ENCODE data around the gene MYH4. TPM values are rescaled to one million over a fixed set of nuclear protein-coding genes. Genes with fewer than 3 reads are reported as not detected.

MYH4 gene
- total RNA-seq, 1 experiment from 2014 or later: not detected

GRCh38 chr17:10429421-10430045 is 39.8 kb downstream of the MYH4 start:
- in situ Hi-C loops (cut with HindIII; ENCODE audit: low sequenced_read_pairs): no loop called here
- no peak for DNase-seq (ENCODE audit: low spot score)

- in situ Hi-C loops (cut with HindIII; ENCODE audit: low sequenced_read_pairs): no loop called here
- no peak for DNase-seq (ENCODE audit: low spot score)
These were observed 40.6 kb downstream of the MYH4 start for GRCh38 chr17:10428781-10429180.

- in situ Hi-C loops (cut with HindIII; ENCODE audit: low sequenced_read_pairs): no loop called here
These were observed 47.3 kb downstream of the MYH4 start, which contains the start of gene MYH8 for GRCh38 chr17:10421900-10422542. TSS of gene MYH8 (minus strand) at chr17:10421950. CDS start at chr17:10420227, 1,723 bp downstream.

GRCh38 chr17:10421211-10421610 is 48.1 kb downstream of the MYH4 start:
- in situ Hi-C loops (cut with HindIII; ENCODE audit: low sequenced_read_pairs): no loop called here
- no peak for DNase-seq (ENCODE audit: low spot score)

More at GRCh38 chr17:10421900-10422542, 47.3 kb downstream of the MYH4 start, which contains the start of gene MYH8:
- no peak for DNase-seq (ENCODE audit: low spot score)

- in situ Hi-C loops (cut with HindIII; ENCODE audit: low sequenced_read_pairs): no loop called here
- DNase-seq (ENCODE audit: low spot score): no peak
These were observed 48.5 kb downstream of the MYH4 start for GRCh38 chr17:10420811-10421210.

GRCh38 chr17:10417431-10417830 is 51.9 kb downstream of the MYH4 start:
- no peak for DNase-seq (ENCODE audit: low spot score)
- in situ Hi-C loops (cut with HindIII; ENCODE audit: low sequenced_read_pairs): no loop called here

GRCh38 chr17:10415161-10415560 is 54.2 kb downstream of the MYH4 start:
- in situ Hi-C loops (cut with HindIII; ENCODE audit: low sequenced_read_pairs): no loop called here
- DNase-seq (ENCODE audit: low spot score): no peak

GRCh38 chr17:10403589-10403988 is 65.8 kb downstream of the MYH4 start:
- in situ Hi-C loops (cut with HindIII; ENCODE audit: low sequenced_read_pairs): no loop called here
- no peak for DNase-seq (ENCODE audit: low spot score)

- no peak for DNase-seq (ENCODE audit: low spot score)
- in situ Hi-C loops (cut with HindIII; ENCODE audit: low sequenced_read_pairs): no loop called here
These were observed 71.0 kb downstream of the MYH4 start for GRCh38 chr17:10398352-10398751.

GRCh38 chr17:10396524-10397163 is 72.7 kb downstream of the MYH4 start:
- in situ Hi-C loops (cut with HindIII; ENCODE audit: low sequenced_read_pairs): no loop called here
- no peak for DNase-seq (ENCODE audit: low spot score)

- DNase-seq (ENCODE audit: low spot score): no peak
These were observed 75.0 kb downstream of the MYH4 start for GRCh38 chr17:10394201-10394887.

More at GRCh38 chr17:10394201-10394887, 75.0 kb downstream of the MYH4 start:
- in situ Hi-C loops (cut with HindIII; ENCODE audit: low sequenced_read_pairs): no loop called here

Other genes starting within 250 kb of the MYH4 start
- gene MYH13, start 96.6 kb downstream of the MYH4 start, total RNA-seq (2014; rRNA removed; shearing (Covaris generic)): not detected in 2 replicates
- not detected in 2 replicates for gene MYH8, start 47.6 kb downstream of the MYH4 start, total RNA-seq (2014; rRNA removed; shearing (Covaris generic))
- not detected in 2 replicates for gene MYH1, start 49.0 kb upstream of the MYH4 start, total RNA-seq (2014; rRNA removed; shearing (Covaris generic))
- gene MYH2, start 80.1 kb upstream of the MYH4 start, total RNA-seq (2014; rRNA removed; shearing (Covaris generic)): not detected in 2 replicates
- gene MYH3, start 187.8 kb upstream of the MYH4 start, total RNA-seq (2014; rRNA removed; shearing (Covaris generic)): 0.34 TPM in 1 of 2 replicates, not detected in the other
- gene SCO1, start 228.0 kb upstream of the MYH4 start, total RNA-seq (2014; rRNA removed; shearing (Covaris generic)): 48.2 and 58.9 TPM in 2 replicates
- gene ADPRM, start 228.0 kb upstream of the MYH4 start, total RNA-seq (2014; rRNA removed; shearing (Covaris generic)): 12.6 and 15.3 TPM in 2 replicates